22Rv1 (cell line): ENCODE data around the gene TCF12.

ENCODE experiments used
- CTCF ChIP-seq: fragments of 450-650 bp; IDR thresholded peaks from 2 replicates; pipeline ENCODE4 v1.5.1; 2017; ENCODE audit warnings: mild to moderate bottlenecking
- ZFX ChIP-seq: fragments of 450-650 bp; IDR thresholded peaks from 2 replicates; pipeline ENCODE4 v1.6.1; 2017; ENCODE audit warnings: antibody characterized with exemption, borderline replicate concordance

GRCh38 chr15:57290187-57290586 lies 371.7 kb downstream of the TCF12 start:
- TF ChIP-seq CTCF (no peak), ZFX (no peak)
